Lung (tissue), 12 donors: ENCODE results near the gene FANCD2. TPM values are rescaled to one million over a fixed set of nuclear protein-coding genes. Genes with fewer than 3 reads are reported as not detected.

Experiments
- ATAC-seq: fragments of 200-7000 bp; cut with Tn5 transposase; one replicate; pipeline ENCODE4 v1.9.1; 2020; ENCODE audit warnings: moderate number of reproducible peaks; ENCODE audit not compliant: insufficient read depth, low FRiP score
- DNase-seq, 3 donors: peaks; one replicate each; pipeline ENCODE4 v3.0.0-alpha.2; 2013 to 2017
- H3K27ac ChIP-seq, 2 donors: one replicate each; pipeline ENCODE4 v1.5.1; 2013; ENCODE audit warnings: mild to moderate bottlenecking in 2 of 2, moderate library complexity in 2 of 2, control low read depth in 1 of 2, inconsistent platforms in 1 of 2, low read depth in 1 of 2, low read length in 1 of 2
- H3K27me3 ChIP-seq, 3 donors: one replicate each; pipeline ENCODE4 v1.5.1; 2013; ENCODE audit warnings: low read length in 2 of 3; ENCODE audit not compliant: control insufficient read depth in 3 of 3, insufficient read depth in 3 of 3
- H3K36me3 ChIP-seq, 4 donors: one replicate each; pipeline ENCODE4 v1.5.1; 2013; ENCODE audit warnings: low read length in 4 of 4, mild to moderate bottlenecking in 1 of 4, moderate library complexity in 1 of 4; ENCODE audit not compliant: control insufficient read depth in 4 of 4, insufficient read depth in 4 of 4
- H3K4me1 ChIP-seq, 5 donors: one replicate each; pipeline ENCODE4 v1.5.1; 2013; ENCODE audit warnings: low read length in 5 of 5, mild to moderate bottlenecking in 2 of 5, moderate library complexity in 1 of 5; ENCODE audit not compliant: control insufficient read depth in 5 of 5, insufficient read depth in 5 of 5
- H3K4me3 ChIP-seq: one replicate; pipeline ENCODE4 v1.5.1; 2013; ENCODE audit warnings: mild to moderate bottlenecking, control low read depth, moderate library complexity
- H3K9ac ChIP-seq, 2 donors: one replicate each; pipeline ENCODE4 v1.5.1; 2013; ENCODE audit warnings: low read length in 2 of 2, control low read depth in 1 of 2; ENCODE audit not compliant: insufficient read depth in 1 of 2
- H3K9me3 ChIP-seq, 4 donors: one replicate each; pipeline ENCODE4 v1.5.1; 2013; ENCODE audit warnings: low read length in 3 of 4, mild to moderate bottlenecking in 1 of 4, moderate library complexity in 1 of 4; ENCODE audit not compliant: control insufficient read depth in 4 of 4, insufficient read depth in 3 of 4
- WGBS, 2 donors: extraction: QIAGEN DNeasy Blood & Tissue Kit; methylation state at CpG; one replicate each; pipeline ENCODE4 v1.1.7; 2013; 5-methylcytosine and 5-hydroxymethylcytosine counted together
- polyA plus RNA-seq, 2 donors: library from polyadenylated mRNA; stranded (reverse); fragments of 200-250 nt; gene quantifications; one replicate each; pipeline ENCODE4 v1.2.1, GENCODE V29; 2013
- total RNA-seq, 2 donors: library from RNA; depleted of rRNA in 1 of 2; stranded (reverse); fragments of >200 nt in 1 of 2; gene quantifications; one replicate each; pipeline ENCODE4 v1.2.1, GENCODE V29; 2014 to 2021
- TF ChIP-seq, protein P1 (sequence below): IDR thresholded peaks from 2 replicates; pipeline ENCODE4 v1.5.1; 2012; ENCODE audit warnings: mild to moderate bottlenecking; ENCODE audit errors: control extremely low read depth, extremely low read depth
- donor health status: control.
- donor health status: control.
- donor health status: Bipolar disorder and iron deficiency.
- donor health status: healthy.
- donor health status: DM: yes; HTN: yes; CAD: no.

FANCD2 gene
- total and polyA plus RNA-seq, 4 donors: 2.9 to 8.6 (median 4.4) TPM

DNA sequence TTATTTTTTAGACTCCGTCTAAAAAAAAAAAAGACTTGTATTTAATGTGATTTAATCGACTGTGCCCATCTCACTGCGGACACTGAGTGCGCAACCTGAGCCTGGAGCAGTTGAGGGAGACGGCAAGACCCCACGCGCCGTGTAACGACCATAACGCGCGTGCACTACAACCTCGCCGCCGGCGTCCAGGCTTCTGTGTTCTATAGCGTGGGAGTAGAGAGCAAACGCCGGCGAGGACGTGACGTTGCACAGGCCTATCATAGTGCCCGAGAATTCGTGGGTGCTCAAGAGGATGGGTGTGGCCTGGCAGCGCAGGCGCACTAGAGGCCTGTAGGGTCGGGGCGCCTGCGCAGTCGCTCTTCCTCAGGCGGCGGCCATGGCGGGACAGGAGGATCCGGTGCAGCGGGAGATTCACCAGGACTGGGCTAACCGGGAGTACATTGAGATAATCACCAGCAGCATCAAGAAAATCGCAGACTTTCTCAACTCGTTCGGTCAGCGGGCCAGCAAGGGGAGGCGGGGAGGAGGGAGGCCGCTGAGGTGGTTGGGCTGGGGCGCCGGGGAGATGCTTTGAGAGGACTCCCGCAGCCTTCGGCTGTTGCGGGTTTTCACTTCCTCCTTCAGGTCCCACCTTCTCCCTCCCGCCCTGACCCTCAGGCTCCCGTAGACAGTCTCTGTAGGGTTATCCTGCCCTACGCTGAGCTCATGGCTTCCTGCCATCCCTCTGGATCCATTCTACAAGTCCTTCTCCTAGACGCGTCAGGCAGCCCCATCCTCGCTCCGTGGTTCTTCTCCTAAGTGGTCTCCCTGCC is 89.3 kb downstream of the FANCD2 start, which contains the start of gene BRK1:
Gene BRK1 (plus strand): TSS at position 350 of the 812 bp plus-strand sequence. CDS start 27 bp downstream, at position 377.
- DNase-seq (peak; percentile 95 to 97 (median 96)), ATAC-seq (peak; percentile 99)
- Histone ChIP-seq H3K9ac (peak within 1 kb of the TSS; percentile 84 to 95), H3K9me3 (no peaks in the 10 kb centered on the region), H3K4me3 (peak within 1 kb of the TSS; percentile 76), H3K27me3 (no peaks in the 10 kb centered on the region), H3K36me3 (no peaks in the 10 kb centered on the region), H3K4me1 (peaks cover 0 to 9% (median 5%) of the 10 kb centered on the region in 5 donors), H3K27ac (peak within 1 kb of the TSS; percentile 69 to 97)
- WGBS, 2 donors: 0% methylated on average over 52 to 54 of the region's 54 CpGs
- TF ChIP-seq, protein P1, sequence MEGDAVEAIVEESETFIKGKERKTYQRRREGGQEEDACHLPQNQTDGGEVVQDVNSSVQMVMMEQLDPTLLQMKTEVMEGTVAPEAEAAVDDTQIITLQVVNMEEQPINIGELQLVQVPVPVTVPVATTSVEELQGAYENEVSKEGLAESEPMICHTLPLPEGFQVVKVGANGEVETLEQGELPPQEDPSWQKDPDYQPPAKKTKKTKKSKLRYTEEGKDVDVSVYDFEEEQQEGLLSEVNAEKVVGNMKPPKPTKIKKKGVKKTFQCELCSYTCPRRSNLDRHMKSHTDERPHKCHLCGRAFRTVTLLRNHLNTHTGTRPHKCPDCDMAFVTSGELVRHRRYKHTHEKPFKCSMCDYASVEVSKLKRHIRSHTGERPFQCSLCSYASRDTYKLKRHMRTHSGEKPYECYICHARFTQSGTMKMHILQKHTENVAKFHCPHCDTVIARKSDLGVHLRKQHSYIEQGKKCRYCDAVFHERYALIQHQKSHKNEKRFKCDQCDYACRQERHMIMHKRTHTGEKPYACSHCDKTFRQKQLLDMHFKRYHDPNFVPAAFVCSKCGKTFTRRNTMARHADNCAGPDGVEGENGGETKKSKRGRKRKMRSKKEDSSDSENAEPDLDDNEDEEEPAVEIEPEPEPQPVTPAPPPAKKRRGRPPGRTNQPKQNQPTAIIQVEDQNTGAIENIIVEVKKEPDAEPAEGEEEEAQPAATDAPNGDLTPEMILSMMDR: no peak

DNA sequence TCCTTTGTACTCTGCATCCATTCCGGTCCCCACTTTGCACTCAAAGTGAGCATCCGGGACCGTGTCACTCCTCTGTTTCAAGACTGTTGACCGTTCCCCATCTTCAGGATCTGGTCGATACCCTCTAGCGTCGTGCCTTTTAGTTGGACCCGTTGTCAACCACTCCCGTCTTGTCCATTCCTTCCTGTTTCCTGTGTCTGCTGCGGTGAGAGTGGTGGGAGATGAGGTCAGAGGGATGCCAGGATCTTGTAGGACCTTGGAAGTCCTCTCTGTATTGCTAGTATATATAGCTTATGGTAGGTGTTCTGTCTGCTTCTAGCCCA is 89.9 kb downstream of the FANCD2 start:
- peak overlapping the region; percentile 76 for H3K4me3 ChIP-seq
- peaks cover 0 to 3% (median 0%) of the 10 kb centered on the region in 4 donors for H3K36me3 ChIP-seq
- peak overlapping the region; percentile 29 to 97 for H3K27ac ChIP-seq
- H3K9ac ChIP-seq: peak overlapping the region; percentile 84 to 95
- H3K4me1 ChIP-seq: peaks cover 0 to 9% (median 5%) of the 10 kb centered on the region in 5 donors
- no peaks in the 10 kb centered on the region for H3K9me3 ChIP-seq
- DNase-seq: peak in 1 of 3 donors; percentile 34
- peak; percentile 3 for ATAC-seq
- 1% methylated on average over 10 of the region's 10 CpGs for whole genome bisulfite sequencing, 2 donors
- TF ChIP-seq, protein P1: no peak
- no peaks in the 10 kb centered on the region for H3K27me3 ChIP-seq

DNA sequence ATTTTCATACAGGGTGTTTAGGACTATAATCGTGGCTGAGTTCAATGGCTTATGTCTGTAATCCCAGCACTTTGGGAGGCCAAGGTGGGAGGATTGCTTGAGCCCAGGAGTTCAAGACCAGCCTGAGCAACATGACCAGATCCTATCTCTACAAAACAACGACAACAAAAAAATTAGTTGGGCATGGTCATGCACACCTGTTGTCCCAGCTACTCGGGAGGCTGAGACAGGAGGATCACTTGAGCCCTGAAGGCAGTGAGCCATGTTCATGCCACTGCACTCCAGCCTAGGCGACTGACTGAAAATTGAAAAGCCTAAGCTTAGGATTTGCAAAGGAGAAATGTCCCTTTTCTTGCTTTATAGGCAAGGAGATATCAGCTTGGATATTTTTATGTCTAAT is 90.7 kb downstream of the FANCD2 start:
- peaks cover 0 to 3% (median 0%) of the 10 kb centered on the region in 4 donors for H3K36me3 ChIP-seq
- 90 to 93% methylated on average over 4 of the region's 4 CpGs for WGBS, 2 donors
- ATAC-seq (no peak), DNase-seq (no peak)
- H3K9me3 ChIP-seq: no peaks in the 10 kb centered on the region
- H3K4me3 ChIP-seq: no peak overlapping the region
- TF ChIP-seq, protein P1: no peak
- H3K4me1 ChIP-seq: peaks cover 0 to 9% (median 5%) of the 10 kb centered on the region in 5 donors
- no peak overlapping the region for H3K27ac ChIP-seq
- H3K27me3 ChIP-seq: no peaks in the 10 kb centered on the region
- H3K9ac ChIP-seq: no peak overlapping the region
